ENCODE results near the gene MPC1.

GRCh38 chr6:166430269-166430668, 47.5 kb upstream of the MPC1 start:
- TF ChIP-seq, protein P1, sequence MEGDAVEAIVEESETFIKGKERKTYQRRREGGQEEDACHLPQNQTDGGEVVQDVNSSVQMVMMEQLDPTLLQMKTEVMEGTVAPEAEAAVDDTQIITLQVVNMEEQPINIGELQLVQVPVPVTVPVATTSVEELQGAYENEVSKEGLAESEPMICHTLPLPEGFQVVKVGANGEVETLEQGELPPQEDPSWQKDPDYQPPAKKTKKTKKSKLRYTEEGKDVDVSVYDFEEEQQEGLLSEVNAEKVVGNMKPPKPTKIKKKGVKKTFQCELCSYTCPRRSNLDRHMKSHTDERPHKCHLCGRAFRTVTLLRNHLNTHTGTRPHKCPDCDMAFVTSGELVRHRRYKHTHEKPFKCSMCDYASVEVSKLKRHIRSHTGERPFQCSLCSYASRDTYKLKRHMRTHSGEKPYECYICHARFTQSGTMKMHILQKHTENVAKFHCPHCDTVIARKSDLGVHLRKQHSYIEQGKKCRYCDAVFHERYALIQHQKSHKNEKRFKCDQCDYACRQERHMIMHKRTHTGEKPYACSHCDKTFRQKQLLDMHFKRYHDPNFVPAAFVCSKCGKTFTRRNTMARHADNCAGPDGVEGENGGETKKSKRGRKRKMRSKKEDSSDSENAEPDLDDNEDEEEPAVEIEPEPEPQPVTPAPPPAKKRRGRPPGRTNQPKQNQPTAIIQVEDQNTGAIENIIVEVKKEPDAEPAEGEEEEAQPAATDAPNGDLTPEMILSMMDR (IDR thresholded peaks at IDR 0.05), result no peak
- TF ChIP-seq POLR2A (IDR thresholded peaks at IDR 0.05), result no peak

All from esophagus squamous epithelium (tissue), 4 donors.